NCI-H524 treated with DMSO at 0.1 percent for 48 hours (cell line): ENCODE measurements around the gene F5.
A peak's percentile ranks its signal among the peaks of the same experiment; 100 is the strongest.
"Not testable (repeated sequence)": the region's sequence is repeated elsewhere in the genome, so short reads cannot be mapped to it uniquely, and the experiment has no call there.

Experiments used
- DNase-seq: peaks from one replicate; lab custom pipeline; 2025; lab: John Stamatoyannopoulos, UW

F5 gene

DNA sequence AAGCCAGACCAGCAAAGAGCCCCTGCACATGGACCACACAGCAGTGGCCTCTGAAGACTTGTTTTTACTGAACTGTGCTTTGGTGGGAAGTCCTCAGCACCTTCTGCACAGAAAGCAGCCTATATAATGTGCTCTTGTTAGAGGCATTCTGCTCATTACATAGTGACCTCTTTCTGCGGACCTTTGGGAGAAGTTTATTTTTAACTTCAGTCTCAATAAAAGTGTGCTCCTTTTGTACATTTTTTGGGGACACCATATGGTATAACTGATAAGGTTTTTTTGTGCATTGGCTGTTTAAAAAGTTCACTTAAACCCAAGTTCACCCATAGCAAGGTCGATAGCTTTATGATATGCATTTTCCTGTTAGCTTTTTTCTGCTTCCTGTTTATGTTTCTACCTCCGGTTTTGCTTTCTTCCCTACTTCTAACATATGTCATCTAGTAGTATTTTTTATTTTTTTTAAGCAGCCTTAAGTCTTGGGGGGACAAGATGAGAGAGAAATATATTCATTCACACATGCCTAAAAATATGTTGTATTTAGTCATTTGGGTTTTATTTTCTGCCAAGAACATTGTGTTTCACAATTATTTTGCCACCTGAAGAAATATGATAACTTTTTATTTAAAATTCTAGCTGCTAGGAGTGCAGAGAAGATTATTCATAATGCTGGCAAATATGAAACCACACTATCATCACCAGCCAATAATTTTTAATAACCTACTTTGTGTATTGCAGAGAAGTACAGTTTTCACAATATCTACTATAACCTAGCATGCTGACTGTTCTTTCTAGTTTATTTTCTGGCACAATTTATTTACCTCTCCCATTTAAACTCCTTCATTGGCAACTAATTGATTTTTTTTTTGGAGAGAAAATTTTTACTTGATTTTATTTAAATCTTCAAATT lies 77.6 kb downstream of the F5 start:
- no peak for DNase-seq

DNA sequence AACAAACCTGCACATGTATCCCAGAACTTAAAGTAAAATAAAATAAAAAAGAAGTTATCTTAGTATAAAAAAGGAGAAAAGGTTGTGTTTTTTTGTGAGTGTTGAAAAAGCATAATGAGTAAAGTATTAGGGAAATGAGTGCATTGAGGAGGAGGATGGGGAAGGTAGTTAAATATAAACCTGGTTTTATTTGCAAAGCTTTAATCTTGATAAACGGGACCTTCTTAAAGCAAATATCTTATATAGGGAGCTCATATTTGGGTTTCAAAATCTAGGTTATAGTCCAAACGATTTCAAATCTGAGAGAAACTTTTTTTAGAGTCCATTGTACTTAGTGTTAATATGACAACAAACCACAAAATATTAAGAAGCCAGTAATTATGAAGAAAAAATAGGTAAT lies 78.9 kb downstream of the F5 start:
- no peak for DNase-seq

DNA sequence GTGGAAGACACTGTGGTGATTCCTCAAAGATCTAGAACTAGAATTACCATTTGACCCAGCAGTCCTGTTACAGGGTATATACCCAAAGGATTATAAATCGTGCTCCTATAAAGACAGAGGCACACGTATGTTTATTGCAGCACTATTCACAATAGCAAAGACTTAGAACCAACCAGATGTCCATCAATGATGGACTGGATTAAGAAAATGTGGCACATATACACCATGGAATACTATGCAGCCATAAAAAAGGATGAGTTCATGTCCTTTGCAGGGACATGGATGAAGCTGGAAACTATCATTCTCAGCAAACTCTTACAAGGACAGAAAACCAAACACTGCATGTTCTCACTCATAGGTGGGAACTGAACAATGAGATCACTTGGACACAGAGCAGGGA lies 82.7 kb downstream of the F5 start:
- DNase-seq = not testable (repeated sequence)

DNA sequence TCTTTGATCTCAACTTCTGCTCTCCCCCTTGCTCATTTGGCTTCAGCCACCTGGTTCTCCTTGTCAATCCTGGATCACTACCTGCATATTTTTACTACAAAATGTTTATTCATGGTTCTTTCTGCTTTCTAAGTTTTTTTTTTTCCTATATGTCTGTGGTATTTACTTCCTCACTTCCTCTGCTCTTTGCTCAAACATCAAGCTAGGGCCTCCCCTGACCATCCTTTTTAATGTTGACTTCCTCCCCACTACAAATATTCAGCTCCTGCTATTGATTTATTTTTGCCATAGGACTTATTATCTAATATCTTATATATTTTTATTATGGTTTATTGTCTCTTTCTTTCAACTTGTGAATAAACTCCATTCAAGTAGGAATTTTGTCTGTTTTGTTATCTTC lies 86.5 kb downstream of the F5 start:
- DNase-seq = no peak

DNA sequence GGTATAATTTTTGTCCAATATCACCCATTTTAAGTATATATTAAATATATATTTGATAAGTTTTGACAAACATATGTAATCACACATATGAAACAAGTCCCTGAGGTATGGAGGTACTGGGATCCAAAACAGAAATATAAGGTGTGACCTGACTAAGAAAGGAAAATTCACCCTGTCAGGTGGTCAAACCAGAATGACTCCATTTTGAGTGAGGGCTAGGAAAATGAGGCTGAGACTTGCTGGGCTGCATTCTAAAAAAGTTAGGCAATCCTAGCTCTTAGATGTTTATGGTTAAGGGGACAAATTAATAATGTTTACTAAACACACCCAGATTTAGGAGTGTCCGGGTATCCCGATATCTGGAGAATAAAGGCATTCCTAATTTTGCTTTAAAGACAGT lies 89.0 kb downstream of the F5 start:
- no peak for DNase-seq

DNA sequence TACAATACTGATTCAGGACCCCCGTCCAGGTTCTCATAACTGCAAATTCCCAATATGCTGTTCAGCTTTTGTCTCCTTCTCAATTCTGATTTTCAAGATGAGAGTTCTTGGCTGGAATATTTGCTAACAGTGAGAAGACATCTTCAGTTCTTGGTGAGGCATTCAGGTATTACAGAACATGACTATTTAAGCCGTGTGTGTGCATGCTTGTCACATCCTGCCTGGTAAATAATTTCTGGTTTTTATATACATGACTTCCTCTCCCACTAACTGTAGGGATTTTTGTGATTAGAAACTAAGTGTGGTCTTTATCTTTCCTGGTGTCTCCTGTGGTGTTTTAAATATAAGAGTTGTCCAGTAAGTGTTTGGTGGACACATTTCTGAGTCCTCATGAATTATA lies 90.4 kb downstream of the F5 start:
- DNase-seq = no peak

DNA sequence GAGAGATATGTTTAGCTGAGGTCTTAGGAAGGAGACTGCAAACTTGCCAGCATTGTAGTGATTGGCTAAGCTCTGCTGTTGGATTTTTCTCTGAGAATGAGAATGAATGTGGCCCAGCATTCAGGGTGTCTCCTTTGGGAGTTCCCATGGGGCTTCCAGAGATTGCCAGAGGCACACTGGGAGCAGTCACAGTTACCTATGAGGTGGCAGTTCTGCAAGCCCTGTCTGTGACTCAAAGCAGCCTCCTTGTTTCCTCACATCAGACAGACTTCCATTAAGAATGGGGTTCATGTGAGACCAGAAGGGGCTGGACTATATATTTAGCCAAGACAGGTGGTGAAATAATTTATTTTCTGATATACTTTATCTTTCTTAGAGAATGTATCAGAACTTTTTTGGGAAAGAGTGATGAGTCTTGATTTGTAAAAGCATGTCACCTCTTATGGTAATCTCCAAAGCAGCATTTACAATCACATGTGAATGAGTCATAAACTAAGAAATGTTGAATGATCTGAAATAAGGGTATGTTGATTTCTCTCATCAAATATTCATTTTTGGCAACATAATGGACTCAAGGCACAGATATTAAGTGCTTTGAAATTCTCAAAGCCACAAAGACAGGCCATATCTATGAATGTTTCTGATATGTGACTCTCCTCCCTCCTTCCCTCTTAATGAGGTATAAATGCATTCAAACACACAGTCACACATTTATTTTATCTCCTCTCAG lies 91.1 kb downstream of the F5 start:
- DNase-seq = no peak

DNA sequence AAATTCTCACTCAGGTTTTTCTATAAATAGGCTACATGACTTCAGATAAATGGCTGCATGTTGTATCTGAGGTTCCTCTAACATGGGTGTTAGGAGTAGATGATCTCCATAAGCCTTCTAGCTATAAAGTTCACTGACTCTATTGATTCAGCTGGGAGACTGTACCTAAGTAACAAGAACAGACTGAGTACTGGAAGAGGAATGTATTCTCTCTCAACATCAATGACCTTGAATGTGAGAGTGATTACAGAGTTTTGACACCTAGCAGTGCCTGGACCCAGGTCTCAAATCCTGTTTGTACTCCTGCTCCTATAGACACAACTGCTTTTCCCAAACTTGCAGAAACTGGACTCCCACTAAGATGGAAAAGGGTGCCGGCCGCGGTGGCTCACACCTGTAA lies 91.9 kb downstream of the F5 start:
- no peak for DNase-seq

DNA sequence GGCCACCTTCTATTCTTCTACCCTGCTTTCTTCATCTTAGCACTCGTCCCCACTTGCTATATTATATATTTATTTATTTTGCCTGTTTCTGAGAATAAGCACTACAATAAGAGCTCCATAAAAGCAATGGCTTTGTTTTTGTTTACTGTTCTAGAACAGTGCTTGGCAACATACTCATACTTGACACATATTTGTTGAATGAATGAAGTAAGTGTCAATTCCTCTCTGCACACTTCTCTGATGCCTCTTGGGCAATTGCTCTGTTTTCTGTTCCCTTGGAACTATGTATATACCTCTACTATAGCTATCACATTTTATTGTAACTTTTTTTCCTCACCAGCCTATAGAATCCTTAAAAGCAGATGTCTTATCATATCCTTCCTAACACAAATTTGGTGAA lies 93.0 kb downstream of the F5 start:
- no peak for DNase-seq

DNA sequence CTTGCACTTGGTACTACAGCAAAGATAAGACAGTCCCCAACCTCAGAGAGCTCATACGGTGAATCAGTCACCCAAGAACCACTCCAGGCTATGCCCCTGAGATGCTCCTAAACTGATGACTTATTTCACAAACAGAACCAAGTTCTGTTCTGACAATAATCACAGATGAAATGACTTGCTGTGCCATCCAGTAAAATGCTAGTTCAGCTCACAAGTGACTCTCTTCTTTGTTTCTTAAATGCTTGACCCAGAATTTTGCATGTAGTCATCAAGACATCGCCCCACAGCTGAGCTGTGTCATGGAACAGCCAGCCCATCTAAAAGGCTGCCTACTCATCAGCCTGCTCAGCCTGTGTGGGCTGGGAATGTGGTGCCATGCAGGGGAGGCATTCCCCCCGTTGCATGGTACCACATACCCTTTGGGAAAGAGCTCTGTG lies 94.4 kb downstream of the F5 start:
- DNase-seq = no peak

DNA sequence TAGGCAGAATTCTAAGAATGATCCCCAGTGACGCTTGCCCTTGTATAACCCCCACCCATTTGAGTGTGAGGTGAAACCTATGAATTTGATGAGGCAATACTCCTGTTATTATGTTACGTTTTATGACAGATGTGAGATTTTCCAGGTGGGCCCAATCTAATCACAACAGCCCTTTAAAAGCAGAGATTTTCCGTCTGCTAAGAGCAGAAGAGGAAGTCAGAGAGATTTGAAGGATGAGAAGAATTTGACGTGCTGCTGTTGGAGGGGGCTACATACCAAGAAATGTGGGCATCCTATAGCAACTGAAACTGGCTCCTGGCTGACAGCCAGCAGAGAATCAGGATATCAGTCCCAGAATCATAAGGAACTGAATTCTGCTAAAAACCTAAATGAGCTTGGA lies 98.1 kb downstream of the F5 start:
- DNase-seq = no peak

DNA sequence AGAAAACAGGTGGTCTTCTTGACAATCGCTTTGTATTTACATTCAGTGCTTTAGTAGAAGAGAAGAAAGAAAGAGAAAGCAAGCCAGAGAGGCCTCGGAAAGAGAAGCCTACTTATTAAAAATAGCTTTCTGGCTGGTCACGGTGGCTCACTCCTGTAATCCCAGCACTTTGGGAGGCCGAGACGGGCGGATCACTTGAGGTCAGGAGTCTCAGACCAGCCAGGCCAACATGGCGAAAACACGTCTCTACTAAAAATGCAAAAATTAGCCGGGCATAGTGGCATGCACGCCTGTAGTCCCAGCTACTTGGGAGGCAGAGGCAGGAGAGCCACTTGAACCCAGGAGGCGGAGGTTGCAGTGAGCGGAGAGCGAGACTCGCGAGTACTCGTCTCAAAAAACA lies 98.7 kb downstream of the F5 start:
- DNase-seq = no peak

DNA sequence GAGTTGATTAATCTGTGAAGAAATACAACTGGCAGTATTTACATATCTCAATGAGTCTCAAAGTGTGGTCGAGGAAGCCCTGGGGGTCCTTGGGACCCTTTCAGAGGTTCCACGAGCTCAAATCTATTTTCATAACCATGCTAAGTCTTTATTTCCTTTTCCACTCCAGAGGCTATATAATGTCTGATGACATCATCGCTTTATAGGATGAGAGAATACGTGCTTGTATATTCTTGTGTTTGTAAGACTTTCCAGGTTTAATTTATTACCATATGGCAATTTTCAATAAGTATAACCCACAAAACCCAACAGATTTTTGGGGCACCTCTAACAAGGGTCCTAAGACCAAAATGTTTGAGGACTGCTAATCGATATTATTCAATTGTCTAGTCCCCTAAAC lies 99.1 kb downstream of the F5 start:
- no peak for DNase-seq

DNA sequence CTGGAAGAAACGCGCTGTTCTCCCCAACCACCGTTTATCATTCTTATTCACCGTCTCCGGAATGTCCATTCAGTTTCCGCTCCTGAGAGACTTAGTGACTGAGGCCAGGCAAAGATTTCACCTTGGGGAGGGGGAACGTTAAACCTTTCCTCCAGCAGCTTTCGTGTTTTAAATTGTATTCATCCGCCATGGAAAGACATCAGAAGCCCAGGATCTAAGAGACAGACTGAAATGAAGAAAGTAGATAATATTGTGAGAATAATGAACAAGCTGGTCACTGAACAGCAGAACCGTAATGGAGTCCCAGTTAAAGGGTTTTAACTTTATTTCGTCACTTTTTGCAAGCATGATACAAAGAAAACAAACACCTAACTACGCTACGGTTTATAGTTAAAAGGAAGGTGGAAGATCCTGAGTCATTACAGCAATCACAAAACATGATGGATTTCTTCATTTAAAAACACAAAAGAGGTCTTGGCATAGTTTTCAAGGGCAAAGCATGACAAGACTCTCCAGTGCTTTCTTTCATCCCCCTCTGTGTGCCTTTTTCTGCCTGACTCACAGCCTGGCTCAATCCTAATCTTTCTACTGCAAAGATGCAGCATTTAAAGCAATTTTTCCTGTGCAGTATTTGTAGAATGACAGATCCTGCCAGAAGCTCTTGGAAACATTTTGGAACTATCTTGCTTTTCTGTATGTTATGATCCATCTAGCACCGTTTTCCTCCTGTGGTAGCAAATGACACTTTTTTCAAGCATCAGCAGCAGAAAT lies 99.8 kb downstream of the F5 start:
- no peak for DNase-seq

DNA sequence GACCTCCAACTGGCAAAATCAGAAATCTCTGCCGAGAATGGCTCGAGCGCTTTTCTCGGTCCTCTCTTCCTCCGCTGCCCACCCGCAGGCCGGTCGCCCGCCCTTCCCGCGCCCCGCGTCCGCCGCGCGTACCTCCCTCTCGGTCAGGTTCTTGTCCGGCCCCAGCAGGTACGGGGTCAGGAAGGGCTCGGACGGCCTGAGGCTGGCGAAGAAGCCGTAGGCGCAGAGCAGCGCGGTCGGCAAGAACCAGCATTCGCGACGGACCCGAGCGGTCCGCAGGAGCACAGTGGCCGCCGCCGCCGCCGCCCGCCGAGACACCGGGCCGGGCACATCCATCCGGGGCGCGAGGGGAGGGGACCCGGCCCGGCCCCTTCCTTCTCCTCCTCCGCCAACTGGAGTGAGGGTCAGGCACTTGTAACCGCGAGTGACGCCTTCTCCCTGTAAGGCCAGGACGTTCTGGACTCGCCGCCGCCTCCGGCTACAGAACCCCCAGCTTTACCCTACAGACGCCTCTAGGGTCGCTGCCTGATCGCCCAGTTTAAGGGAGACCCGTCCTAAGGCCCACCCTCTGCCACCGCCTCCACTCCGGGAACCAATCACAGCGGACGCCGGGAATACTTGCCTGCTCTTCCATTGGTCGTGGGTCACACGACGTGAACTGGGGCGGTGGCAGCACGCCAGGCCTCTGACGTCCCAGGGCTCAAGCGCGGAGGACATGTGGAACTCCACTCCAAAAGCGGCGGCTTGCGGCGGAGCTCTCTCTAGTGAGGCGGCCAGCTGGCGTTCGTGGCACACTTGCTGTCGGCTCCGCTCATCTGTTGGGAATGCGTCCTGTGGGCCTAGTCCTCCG lies 100.6 kb downstream of the F5 start, which contains the start of gene SLC19A2:
Gene SLC19A2 (minus strand): TSS at position 514 of the 850 bp plus-strand sequence. CDS start 178 bp downstream, at position 336.
- peak; percentile 97 for DNase-seq

DNA sequence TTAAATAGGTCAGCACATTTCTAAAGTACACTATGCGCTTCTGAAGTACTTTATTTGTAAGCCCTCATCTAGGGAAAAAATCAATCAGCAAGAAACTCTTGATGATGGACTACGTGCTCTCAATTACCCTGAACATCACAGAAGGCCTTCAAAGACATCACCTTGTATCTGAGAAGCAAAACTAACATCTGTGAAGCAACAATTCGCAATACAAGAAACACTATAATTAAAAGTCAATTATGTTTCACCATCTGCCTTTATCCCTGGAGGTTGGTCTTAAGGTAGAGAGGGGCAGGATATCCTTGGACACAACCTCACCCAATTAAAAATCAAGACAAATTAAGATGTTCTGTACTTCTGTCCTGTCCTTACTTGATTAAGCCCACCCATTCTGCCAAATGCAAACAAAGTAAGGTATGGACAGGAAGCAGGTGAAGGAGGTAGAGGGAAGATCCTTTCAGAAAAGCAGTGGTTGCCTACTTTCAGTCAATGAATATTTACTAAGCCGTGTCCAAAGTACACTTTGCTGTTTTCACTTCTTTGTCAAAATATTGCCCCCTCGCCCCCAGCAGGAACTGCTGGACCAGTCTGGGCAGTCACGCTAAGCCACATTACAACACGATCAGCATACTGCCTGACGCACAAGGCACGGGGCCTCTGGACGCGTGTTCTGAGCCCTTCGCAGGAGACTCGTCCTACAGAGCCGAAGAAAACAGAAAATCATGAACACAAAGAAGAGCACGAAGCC lies 101.4 kb downstream of the F5 start:
- peak; percentile 41 for DNase-seq

DNA sequence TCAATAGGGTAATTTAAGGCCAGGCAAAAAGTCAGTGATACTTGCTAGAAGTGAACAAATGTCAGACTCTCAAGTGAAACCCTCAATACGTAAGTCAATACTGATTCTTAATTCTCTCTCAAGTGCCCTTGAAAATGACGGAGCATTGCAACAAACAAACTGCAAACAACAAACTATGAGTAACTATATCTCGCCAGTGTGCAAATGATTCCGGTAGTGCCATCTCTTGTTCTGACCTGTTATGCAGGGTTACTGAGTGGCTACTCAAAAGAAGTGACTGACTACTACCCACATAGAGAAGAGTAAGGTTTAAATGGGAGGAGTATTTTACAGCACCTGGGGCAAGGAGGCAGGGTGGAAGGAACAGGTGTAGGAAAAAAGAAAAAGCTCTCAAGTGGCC lies 102.2 kb downstream of the F5 start:
- no peak for DNase-seq

DNA sequence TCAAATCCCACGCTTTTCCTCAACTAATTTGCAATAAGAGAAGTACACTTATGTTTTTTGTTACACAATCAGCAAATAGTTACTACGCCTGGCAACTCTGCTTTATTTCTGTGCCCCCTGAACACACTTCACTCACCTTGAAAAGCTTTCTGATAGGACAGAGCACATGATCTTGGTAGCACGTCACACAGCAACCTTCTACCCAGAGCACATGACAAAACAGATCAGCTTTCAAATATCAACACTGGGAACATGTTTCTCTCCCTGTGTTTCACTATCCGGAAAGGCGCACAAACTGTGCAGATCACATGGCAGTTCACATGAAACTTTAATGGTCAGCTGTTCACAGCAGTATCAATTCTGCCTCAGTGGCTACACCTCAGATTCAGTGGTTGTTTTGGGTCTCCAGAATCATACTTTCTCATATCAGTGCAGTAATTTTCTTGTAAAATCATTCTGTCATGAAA lies 102.7 kb downstream of the F5 start:
- DNase-seq = no peak

DNA sequence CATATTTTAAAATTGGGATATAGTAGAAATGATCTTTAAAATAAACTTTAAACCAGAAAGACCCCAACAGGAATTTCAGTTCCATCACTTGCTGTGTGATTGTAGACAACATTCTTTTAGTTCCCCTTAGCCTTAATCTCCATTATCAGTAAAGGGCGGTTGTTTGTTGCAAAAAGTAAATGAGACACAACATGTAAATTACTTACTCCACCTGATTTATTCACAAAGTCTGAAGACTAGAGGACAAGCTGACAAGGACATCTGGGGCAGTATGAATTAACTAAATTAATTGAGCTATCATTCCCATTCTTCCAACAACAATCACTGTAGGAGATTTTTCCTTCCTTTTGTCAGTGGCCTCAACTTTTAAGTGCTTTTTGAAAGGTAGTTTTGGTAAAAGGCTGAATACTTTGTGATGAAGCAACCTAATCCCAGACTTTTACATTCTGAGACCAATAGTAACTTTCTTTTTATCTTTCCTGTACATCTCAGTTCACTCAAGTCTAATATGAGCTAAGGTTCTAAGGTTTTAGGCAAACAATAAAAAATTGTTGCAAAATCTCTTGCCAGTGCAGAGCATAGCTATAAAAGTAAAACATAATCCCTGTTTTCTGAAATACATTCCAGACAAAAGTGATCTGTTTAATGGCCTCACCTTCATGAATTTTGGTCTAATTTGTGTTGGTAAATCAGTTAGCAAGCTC lies 106.8 kb downstream of the F5 start:
- no peak for DNase-seq

DNA sequence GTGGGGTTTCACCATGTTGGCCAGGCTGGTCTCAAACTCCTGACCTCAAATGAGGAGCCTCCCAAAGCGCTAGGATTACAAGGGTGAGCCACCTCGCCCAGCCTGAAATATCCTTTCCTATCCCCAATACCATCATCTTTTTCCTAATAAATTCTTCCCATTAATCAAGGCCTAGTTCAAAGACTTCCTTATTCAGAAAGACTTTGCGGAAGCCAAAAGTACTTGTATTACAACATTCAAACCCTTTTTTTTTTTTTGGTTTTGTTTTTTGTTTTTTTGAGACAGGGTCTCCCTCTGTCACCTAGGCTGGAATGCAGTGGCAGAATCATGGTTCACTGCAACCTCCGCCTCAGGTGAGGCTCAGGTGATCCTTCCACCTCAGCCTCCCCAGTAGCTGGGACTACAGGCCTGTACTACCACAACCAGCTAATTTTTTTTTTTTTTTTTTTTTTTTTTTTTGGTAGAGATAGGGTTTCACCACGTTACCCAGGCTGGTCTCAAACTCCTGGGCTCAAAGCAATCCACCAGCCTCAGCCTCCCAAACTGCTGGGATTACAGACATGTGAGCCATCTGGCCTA lies 108.1 kb downstream of the F5 start:
- no peak for DNase-seq
